Endothelial cell of umbilical vein (primary cell): ENCODE results near the gene TXNRD2. TPM values are rescaled to one million over a fixed set of nuclear protein-coding genes. Genes with fewer than 3 reads are reported as not detected.

ENCODE experiments used
- BruUV-seq: library from RNA; stranded (reverse); fragments of 400-500 nt; replicated peaks from 2 replicates; lab custom pipeline; 2021; lab: Mats Ljungman, UMichigan
- CTCF ChIA-PET: fragments of 300-600, 350-600 bp; sonication (Branson Sonifier 250); formaldehyde crosslinking; loops from one replicate; lab custom pipeline; 2021; ENCODE audit warnings: antibody characterized with exemption, inconsistent platforms; lab: Charles Lee
- POLR2A ChIA-PET: fragments of 300-600, 350-600 bp; sonication (Branson Sonifier 250); formaldehyde crosslinking; loops from one replicate; lab custom pipeline; 2021; ENCODE audit warnings: antibody characterized with exemption, inconsistent platforms; lab: Charles Lee
- DNase-seq: peaks from one replicate; pipeline ENCODE4 v3.0.0-alpha.2; 2011; ENCODE audit warnings: low read depth, low spot score
- FAIRE-seq: peaks from 2 replicates; lab custom pipeline; 2011; peaks lifted over from hg19 to GRCh38; lab: Jason Lieb, UNC
- H2AFZ ChIP-seq: 2 replicates; pipeline ENCODE4 v1.6.0; 2012; ENCODE audit warnings: low read depth, low read length, control low read depth, inconsistent platforms
- H3K27ac ChIP-seq: 2 replicates; pipeline ENCODE4 v1.5.1; 2011; ENCODE audit warnings: low read depth, mild to moderate bottlenecking, control low read depth, low read length, moderate library complexity; ENCODE audit not compliant: insufficient read depth
- H3K27me3 ChIP-seq, 2 experiments: 2 replicates each; pipeline versions ENCODE4 v1.6.0 to v1.6.1; 2011; ENCODE audit warnings: low read length in 2 of 2, mixed read lengths in 1 of 2; ENCODE audit not compliant: control insufficient read depth in 2 of 2, insufficient read depth in 2 of 2
- H3K36me3 ChIP-seq, 2 experiments: 2 replicates in 1 of 2; 3 replicates in 1 of 2; pipeline ENCODE4 v1.5.1; 2011; ENCODE audit warnings: low read length in 2 of 2, mild to moderate bottlenecking in 1 of 2, moderate library complexity in 1 of 2; ENCODE audit not compliant: control insufficient read depth in 2 of 2, insufficient read depth in 2 of 2; ENCODE audit errors: extremely low read depth in 1 of 2
- H3K4me1 ChIP-seq: 3 replicates; pipeline ENCODE4 v1.5.1; 2011; ENCODE audit warnings: mild to moderate bottlenecking, low read length; ENCODE audit not compliant: control insufficient read depth, insufficient read depth; ENCODE audit errors: extremely low read depth
- H3K4me2 ChIP-seq: 2 replicates; pipeline ENCODE4 v1.6.1; 2011; ENCODE audit warnings: low read length, control low read depth, mixed read lengths; ENCODE audit not compliant: insufficient read depth
- H3K4me3 ChIP-seq, 3 experiments: fragments of 200-600 bp in 1 of 3; sonication (generic), shearing (Covaris generic) in 1 of 3; replicated peaks in 1 of 3; 2 replicates each; pipeline ENCODE4 v1.5.1; 2011 to 2016; ENCODE audit warnings: control low read depth in 3 of 3, low read length in 3 of 3, mild to moderate bottlenecking in 2 of 3, inconsistent platforms in 1 of 3, low read depth in 1 of 3, moderate library complexity in 1 of 3; ENCODE audit not compliant: insufficient read depth in 1 of 3
- H3K79me2 ChIP-seq: 2 replicates; pipeline ENCODE4 v1.6.0; 2012; ENCODE audit warnings: low read length, inconsistent platforms; ENCODE audit not compliant: control insufficient read depth, insufficient read depth
- H3K9ac ChIP-seq: replicated peaks from 2 replicates; pipeline ENCODE3; 2011; ENCODE audit warnings: low read length, control low read depth; ENCODE audit not compliant: insufficient read depth; ENCODE audit errors: extremely low read depth
- H3K9me1 ChIP-seq: replicated peaks from 3 replicates; pipeline ENCODE4 v1.6.0; 2011; ENCODE audit warnings: mild to moderate bottlenecking, low read length; ENCODE audit not compliant: control insufficient read depth, insufficient read depth; ENCODE audit errors: extremely low read depth
- H3K9me3 ChIP-seq: replicated peaks from 2 replicates; pipeline ENCODE4 v1.5.1; 2012; ENCODE audit warnings: low read length, inconsistent platforms; ENCODE audit not compliant: control insufficient read depth, insufficient read depth
- H4K20me1 ChIP-seq: replicated peaks from 2 replicates; pipeline ENCODE3; 2011; ENCODE audit warnings: mild to moderate bottlenecking, low read length; ENCODE audit not compliant: control insufficient read depth, insufficient read depth; ENCODE audit errors: extremely low read depth
- CTCF ChIP-seq, 2 donors: IDR thresholded peaks; 1 replicate in 1 of 2; 2 replicates in 1 of 2; pipeline ENCODE4 v1.5.1; 2011; ENCODE audit warnings: low read length in 2 of 2, mild to moderate bottlenecking in 2 of 2, moderate library complexity in 2 of 2, control low read depth in 1 of 2, inconsistent platforms in 1 of 2, low read depth in 1 of 2; ENCODE audit not compliant: insufficient read depth in 1 of 2; ENCODE audit errors: extremely low read depth in 1 of 2
- GATA2 ChIP-seq: IDR thresholded peaks from 2 replicates; pipeline ENCODE4 v1.7.0; 2011; ENCODE audit warnings: low read depth, mild to moderate bottlenecking, moderate library complexity, mixed read lengths, low read length; ENCODE audit not compliant: insufficient read length, insufficient read depth
- POLR2A ChIP-seq: IDR thresholded peaks from 2 replicates; pipeline ENCODE4 v1.6.1; 2012; ENCODE audit warnings: low read depth, mild to moderate bottlenecking, control low read depth, low read length
- dilution Hi-C: fragments of 300-500 bp; cut with MboI; formaldehyde crosslinking; loops from one replicate; pipeline ENCODE4 v1.15.0; 2019; ENCODE audit warnings: low sequenced_read_pairs; ENCODE audit not compliant: extremely low pct_ligation_motif_present
- intact Hi-C: fragments of 100-400 bp; cut with micrococcal nuclease; formaldehyde crosslinking; loops from one replicate; pipeline ENCODE4 v1.10.0; 2022
- polyA plus RNA-seq, 4 experiments: library from polyadenylated mRNA; depleted of rRNA in 3 of 4; stranded (reverse) in 3 of 4; unstranded in 1 of 4; fragments of >200 nt; gene quantifications; 2 replicates each; pipeline versions ENCODE4 v1.2.1 to v1.2.3, GENCODE V29; 2011 to 2012; ENCODE audit warnings: missing spikeins in 1 of 4
- total RNA-seq: library from RNA; stranded (reverse); gene quantifications from 2 replicates; pipeline ENCODE4 v1.2.3, GENCODE V29; 2021

Gene TXNRD2
- total and polyA plus RNA-seq, 2 donors (not counting 3 experiments of a cell fraction or from before 2014, with no cell fraction given): 211 to 440 TPM

- CTCF ChIA-PET: interaction anchor here (0.7 to 5.2 kb wide), 8 partner anchors 12 to 189 kb away, joined by 3 to 372 read pairs (median 14); partner anchors contain the start of gene GP1BB
- H3K9ac ChIP-seq: no peak overlapping the region
- POLR2A ChIA-PET: no interaction called here
- no peak overlapping the region for H3K4me2 ChIP-seq
- no peaks in the 10 kb centered on the region for H4K20me1 ChIP-seq
- DNase-seq: no peak
- no peaks in the 10 kb centered on the region for H3K9me1 ChIP-seq
- no TSS peak for BruUV-seq
- H3K79me2 ChIP-seq: no peaks in the 10 kb centered on the region
- FAIRE-seq: no peak
- intact Hi-C loops (loop anchor here (5.0 kb wide), 1 partner anchor 140 kb away; no protein-coding TSS in a partner anchor), dilution Hi-C loops (no loop called here)
- no peak overlapping the region for H3K27ac ChIP-seq
- H3K27me3 ChIP-seq: no peaks in the 10 kb centered on the region
- no peak overlapping the region for H3K4me3 ChIP-seq
- peaks cover 3% of the 10 kb centered on the region for H3K4me1 ChIP-seq
- peaks cover 10 to 44% of the 10 kb centered on the region in 2 experiments for H3K36me3 ChIP-seq
- TF ChIP-seq CTCF (IDR thresholded peaks at IDR 0.05; ENCODE audit: extremely low read depth in 1 of 2, insufficient read depth in 1 of 2, low read depth in 1 of 2, low read length in 2 of 2): no peak
- TF ChIP-seq POLR2A: no peak
- no peak for TF ChIP-seq GATA2
- H3K9me3 ChIP-seq: no peaks in the 10 kb centered on the region
- no peak overlapping the region for H2AFZ ChIP-seq
Observed at GRCh38 chr22:19912271-19912999, 29.2 kb downstream of the TXNRD2 start.
